DMS153 treated with DMSO at 0.1 percent for 48 hours (cell line): ENCODE results near the gene COL19A1.

Experiments
- DNase-seq: peaks from one replicate; lab custom pipeline; 2025; ENCODE audit not compliant: unreplicated experiment; lab: John Stamatoyannopoulos, UW

Gene COL19A1

DNA sequence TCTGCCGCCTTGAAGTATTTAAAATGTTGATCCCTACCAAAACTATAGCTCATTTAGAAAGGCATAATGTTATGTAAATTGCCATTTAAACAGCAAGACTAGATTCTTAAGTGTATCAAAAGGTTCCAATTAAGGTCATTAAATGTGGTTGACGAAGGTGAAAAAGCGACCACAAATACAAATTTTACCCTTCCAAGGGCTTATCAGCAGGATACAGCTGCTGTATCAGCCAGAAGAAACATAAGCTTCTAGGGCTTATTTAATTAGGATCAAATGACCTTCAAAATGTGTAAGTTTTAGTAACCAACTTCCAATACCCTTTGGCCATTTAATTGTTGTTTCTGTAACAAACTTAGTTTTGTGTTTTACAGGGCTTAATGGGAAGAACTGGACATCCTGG is 296.6 kb downstream of the COL19A1 start:
- DNase-seq: no peak

GRCh38 chr6:70163795-70164194 is 297.4 kb downstream of the COL19A1 start:
- no peak for DNase-seq

DNA sequence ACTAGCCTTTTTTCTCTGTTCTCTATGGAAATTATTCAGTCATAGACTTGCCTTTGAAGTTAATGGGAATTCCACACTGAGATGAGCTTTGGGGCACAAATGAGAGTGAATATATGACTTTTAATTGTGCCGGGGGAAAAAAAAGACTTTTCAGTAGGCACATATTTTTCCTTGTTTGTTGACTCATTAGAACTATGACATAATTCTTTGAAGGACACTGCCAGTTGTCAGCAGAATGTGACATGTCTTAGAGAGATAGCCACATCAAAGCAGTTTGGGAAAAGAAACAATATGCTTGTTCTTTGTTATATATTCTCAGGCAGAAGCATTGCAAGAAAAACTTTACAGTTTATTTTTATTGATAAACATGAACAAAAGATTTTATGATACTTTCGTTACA is 298.2 kb downstream of the COL19A1 start:
- no peak for DNase-seq

DNA sequence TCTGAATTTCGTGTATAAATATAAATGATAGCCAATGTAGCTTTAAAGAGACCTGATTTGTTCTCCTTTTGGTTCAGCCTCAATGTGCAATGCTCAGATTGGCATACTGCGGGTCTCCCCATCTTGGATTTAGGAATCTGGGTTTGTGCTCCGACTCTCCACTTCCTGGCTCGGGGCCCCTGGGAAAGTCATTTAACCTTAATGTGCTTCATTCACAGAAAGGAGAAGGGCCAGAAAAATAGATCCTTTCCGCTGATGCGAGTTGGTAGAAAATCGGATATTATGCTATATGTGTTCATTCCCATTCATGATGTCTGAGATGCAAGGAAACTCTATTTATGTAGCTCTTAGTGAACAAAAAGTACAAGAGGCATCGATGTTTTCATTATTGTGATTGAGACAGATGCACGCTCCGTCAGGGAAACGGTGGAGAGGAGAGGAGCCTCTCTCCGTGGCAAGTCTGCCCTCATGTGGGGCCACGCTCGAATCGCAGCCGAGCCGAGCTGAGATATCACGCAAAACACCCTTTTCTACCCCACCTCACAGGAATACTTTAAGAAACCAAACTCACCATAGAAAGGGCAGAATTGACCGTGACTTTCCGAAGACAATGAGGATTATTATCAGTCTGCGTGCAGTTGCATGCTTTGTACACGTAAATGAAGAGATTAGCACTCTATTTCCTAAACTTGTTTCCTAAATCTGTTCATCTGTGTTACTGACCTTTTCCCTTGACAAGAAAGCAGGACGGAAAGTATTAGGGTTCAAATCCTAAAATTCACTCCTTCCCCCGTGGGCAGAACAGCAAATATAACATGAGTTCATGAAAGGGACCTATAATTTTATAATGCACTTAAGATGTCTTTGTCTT is 300.0 kb downstream of the COL19A1 start:
- peak; percentile 32 for DNase-seq

- no peak for DNase-seq
Observed at GRCh38 chr6:70168681-70169377, 302.5 kb downstream of the COL19A1 start.

- no peak for DNase-seq
Observed at GRCh38 chr6:70171236-70171635, 304.9 kb downstream of the COL19A1 start.

GRCh38 chr6:70172252-70172651 is 305.9 kb downstream of the COL19A1 start:
- DNase-seq: no peak

DNA sequence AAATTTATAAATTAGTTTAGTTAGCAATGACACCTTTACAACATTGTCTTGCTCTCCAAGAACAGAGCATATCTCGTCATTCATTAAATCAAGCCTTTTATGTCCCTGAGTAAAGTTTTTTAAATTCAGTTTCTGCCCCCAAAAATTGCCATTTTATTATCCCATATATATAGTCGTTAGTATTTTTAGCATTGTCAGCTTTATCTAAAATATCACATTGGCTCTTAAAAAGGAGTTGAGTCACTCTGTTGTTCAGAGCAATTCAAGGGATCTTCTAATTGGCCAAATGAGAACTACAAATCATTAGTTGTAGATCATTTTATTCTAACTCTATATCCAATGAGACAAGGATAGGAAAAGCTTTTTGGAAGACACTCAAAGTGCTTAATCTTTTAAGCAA is 309.4 kb downstream of the COL19A1 start:
- no peak for DNase-seq

DNA sequence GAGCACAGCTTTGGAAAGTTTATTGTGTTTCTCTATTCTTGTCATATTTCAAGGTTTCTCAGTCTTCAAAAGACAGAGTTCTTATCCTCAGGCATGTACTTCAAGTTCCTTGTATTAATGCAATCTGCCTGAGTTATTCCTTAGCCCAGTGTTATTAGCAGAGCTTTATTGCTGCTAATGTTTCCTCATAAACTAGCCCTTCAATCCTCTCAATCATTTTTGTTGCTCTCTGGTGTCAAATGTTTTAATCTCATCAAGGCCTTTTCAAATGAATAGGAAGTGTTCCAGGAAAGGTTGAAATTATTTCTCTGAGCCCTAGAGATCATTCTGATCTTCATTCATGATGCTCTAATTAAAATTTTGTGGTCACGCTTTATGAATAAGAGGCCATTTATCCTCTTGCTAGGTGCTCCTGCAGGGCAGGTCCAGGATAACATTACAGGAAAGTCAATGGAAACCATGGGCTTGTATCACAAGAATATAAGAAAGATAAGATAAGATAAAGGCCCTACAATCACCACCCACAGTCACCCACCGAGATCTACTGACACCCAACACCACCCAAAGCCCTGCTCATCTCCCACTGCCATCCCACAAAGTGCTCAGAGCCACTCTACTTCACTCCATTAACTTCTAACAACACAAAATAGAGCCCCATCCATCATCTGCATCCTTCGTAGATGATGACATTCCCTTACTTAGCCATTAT is 310.6 kb downstream of the COL19A1 start:
- DNase-seq: no peak

DNA sequence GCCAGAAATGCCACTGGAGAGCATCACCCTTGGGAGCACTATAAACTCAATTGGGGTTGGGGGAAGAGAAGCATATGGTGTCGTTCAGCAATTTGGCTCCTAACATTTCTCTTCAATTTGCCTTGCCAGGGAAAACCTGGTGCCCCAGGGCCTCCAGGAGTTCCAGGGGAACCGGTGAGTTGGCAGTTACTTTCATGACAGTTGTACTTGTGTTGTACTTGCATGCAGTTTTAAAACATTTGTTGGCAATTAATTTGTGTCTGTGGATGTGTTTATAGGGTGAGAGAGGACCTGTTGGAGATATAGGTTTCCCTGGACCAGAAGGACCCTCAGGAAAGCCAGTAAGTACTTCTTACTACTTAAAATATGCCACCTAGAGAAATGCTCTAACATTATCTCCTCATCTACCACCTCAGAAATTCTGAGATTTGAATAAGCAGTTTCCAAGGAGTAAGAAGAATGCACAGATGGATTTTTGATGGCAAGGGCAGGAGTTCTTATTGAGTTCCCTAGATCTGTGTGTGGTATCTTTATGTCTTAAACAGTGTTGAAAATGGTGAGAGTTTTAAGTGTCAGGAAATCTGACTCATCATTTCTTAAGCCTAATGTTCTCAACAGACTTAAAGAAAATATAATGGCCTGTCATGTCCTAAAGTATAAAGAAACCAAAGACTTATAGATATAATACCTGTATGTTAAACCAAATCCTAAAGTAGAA is 314.0 kb downstream of the COL19A1 start:
- no peak for DNase-seq

DNA sequence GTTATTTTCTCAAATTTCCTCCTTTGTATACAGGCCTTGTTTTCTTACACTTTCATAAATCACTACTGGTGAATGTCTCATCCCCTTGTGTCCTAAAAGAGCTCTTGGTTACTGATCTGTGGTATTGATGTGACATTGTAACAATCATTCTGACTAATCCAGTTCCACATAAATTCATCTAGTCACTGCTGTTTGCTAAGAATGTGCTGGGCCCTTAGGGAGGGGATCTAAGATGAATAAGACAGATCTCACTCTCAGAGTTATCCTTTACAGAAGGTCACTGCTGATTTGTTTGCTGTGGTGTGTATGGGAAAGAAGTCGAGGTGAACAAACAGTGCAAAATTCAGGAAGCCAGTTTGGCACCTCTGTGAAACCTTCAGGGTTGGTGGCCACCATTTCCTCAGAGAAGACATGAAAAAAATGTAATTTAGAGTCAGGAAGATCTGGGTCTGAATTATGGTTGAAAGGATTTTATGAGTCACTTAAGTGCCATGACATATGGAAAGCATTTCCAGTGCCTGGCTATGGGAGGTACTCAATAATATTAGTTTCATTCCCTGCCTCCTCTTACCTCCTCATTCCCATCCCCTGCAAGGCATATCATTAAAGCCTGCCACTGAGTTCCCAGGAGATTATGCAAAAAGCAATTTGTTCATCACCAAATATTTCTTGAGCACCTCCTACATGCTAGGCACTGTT is 314.7 kb downstream of the COL19A1 start:
- no peak for DNase-seq

DNA sequence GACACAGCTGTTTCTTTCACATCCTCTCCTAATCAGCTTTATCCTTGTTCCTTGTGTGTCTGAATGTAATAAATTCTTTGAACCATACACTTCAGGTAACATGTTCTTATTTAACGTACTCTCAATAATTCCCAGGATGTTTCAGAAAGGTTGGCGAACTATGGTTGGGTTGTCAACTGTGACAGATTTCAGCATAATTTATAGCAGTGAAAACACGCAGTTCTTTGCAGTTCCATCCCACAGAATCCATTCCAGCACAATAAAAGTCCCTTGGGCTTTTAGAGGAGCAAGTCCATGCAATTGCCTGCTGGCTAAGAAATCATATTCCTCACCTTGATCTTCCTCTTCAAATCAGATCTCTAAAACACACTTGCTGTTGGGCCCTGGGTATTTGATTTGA is 317.2 kb downstream of the COL19A1 start:
- no peak for DNase-seq

DNA sequence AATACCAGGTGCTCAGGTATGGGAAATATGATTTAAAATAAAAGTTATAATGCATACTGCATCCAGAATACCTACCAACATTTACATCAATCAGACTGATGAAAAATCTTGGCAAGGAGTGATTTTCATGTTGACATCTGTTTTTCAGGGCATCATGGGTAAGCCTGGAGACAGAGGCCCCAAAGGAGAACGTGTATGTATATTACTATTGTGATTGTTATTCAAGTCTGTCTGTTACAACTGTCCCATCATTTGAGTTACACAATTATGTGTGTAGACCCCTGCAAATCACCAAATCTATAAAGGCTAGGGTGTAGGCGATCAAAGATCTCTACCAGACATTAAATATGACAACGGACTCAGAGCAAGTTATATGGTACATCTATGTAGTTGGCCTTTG is 318.4 kb downstream of the COL19A1 start:
- DNase-seq: no peak

- no peak for DNase-seq
Observed at GRCh38 chr6:70186461-70186860, 320.1 kb downstream of the COL19A1 start.

DNA sequence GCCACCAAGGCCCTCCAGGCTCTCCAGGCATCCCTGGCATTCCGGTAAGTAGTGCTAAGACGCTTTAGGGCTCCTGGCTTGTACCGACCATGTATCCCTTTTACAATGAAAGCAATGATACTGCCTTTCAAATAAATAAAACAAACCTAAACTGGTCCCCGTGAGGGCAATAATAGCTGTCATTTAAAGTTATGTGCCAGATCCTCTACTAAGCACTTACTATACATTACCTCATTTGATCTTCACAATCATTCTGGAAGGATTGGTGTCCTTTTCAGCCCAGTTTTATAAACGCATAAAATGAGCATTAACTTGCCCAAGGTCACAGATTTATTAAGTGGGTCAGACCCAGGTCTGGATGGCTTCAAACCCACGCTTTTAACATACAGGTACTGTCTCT is 321.8 kb downstream of the COL19A1 start:
- no peak for DNase-seq

- no peak for DNase-seq
Observed at GRCh38 chr6:70194421-70194820, 328.1 kb downstream of the COL19A1 start.

GRCh38 chr6:70196531-70196930 is 330.2 kb downstream of the COL19A1 start:
- DNase-seq: no peak

DNA sequence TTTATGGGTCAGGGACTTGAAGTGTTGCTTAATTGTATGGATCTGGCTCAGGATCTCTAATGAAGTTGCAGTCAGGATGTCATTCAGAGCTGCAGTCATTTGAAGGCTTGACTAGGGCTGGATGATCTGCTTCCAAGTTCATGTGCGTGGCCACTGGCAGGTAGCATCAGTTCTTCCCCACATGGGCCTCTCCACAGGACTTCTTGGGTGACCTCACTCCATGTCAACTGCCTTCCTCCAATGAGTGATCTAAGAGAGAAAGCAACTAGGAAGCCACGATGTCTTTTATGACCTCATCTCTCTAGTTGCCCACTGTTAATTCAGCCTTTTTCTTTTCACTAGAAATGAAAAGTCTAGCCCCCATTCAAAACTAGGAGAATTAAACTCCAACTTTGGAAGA is 332.4 kb downstream of the COL19A1 start:
- DNase-seq: no peak

DNA sequence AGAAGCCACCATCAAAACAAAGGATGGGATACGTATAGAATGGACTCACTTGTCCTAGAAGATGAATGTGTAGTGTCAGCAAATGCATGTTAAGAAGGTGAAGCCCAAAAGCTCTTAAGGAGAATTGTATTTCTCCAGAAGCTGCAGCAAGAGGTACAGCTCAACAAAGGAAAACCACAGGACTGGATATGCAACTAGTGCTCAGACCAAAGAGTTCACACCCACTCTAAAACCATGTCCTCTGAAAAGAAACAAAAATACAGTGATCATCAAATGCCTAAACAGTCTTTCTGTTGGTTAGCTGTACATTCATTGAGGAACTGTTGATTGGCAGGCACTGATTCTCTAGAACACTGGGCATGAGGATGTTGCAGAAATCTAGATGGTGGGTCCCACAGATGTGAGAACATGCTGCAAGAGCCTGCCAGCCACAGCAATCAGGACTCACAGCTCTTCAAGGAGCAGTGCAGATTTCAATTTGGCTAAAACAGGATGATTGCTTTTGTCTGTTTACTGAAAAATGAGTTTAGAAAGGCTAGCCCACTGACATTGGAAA is 342.0 kb downstream of the COL19A1 start:
- DNase-seq: no peak

- DNase-seq: no peak
Observed at GRCh38 chr6:70210462-70210861, 344.1 kb downstream of the COL19A1 start.
